PC-9 (cell line): ENCODE results near the gene TNFRSF1B.

Experiments
- CTCF ChIP-seq: fragments of 200-600 bp; sonication (generic); conservative IDR thresholded peaks from 2 replicates; pipeline ENCODE4 v1.6.1; 2017; ENCODE audit warnings: mixed run types, antibody characterized with exemption, mild to moderate bottlenecking, moderate library complexity
- EZH2 ChIP-seq: fragments of 200-600 bp; sonication (generic); IDR thresholded peaks from 2 replicates; pipeline ENCODE4 v1.8.0; 2017; ENCODE audit warnings: antibody characterized with exemption, low read depth

- no peak for TF ChIP-seq CTCF
- TF ChIP-seq EZH2: no peak
Measured at GRCh38 chr1:12186679-12186985, 19.8 kb downstream of the TNFRSF1B start.
